Panc1 (cell line): Measurements from ENCODE around the gene HSPBAP1. TPM values are rescaled to one million over a fixed set of nuclear protein-coding genes. Genes with fewer than 3 reads are reported as not detected.
"Not testable (repeated sequence)": the region's sequence is repeated elsewhere in the genome, so short reads cannot be mapped to it uniquely, and the experiment has no call there.

Source experiments
- ATAC-seq: fragments of 200-7000 bp; cut with Tn5 transposase; 2 replicates; pipeline ENCODE4 v1.9.1; 2020; ENCODE audit warnings: mild to moderate bottlenecking, moderate library complexity
- BruUV-seq: library from RNA; stranded (reverse); fragments of 400-500 nt; replicated peaks from 2 replicates; lab custom pipeline; 2021; lab: Mats Ljungman, UMichigan
- CTCF ChIA-PET: fragments of 300-600 bp; sonication (Branson Sonifier 250); formaldehyde crosslinking; loops from one replicate; lab custom pipeline; 2022; ENCODE audit warnings: antibody characterized with exemption; lab: Charles Lee
- POLR2A ChIA-PET: fragments of 300-600 bp; sonication (Branson Sonifier 250); formaldehyde crosslinking; loops from one replicate; lab custom pipeline; 2022; ENCODE audit warnings: antibody characterized with exemption; lab: Charles Lee
- DNase-seq: peaks from one replicate; pipeline ENCODE4 v3.0.0-alpha.2; 2010; ENCODE audit warnings: low read depth, low spot score
- H3K27ac ChIP-seq: 2 replicates; pipeline ENCODE4 v1.5.1; 2011; ENCODE audit warnings: mild to moderate bottlenecking, low read length, inconsistent platforms
- H3K27me3 ChIP-seq: fragments of 200-500 bp; sonication (Bioruptor generic); 2 replicates; pipeline ENCODE4 v1.6.0; 2014; ENCODE audit warnings: low read length, inconsistent platforms; ENCODE audit not compliant: control insufficient read depth, insufficient read depth
- H3K36me3 ChIP-seq: fragments of 200-500 bp; sonication (Bioruptor generic); 2 replicates; pipeline ENCODE4 v1.5.1; 2014; ENCODE audit warnings: inconsistent platforms, mild to moderate bottlenecking, low read length, moderate library complexity; ENCODE audit not compliant: control insufficient read depth, insufficient read depth
- H3K4me1 ChIP-seq: 2 replicates; pipeline ENCODE4 v1.5.1; 2011; ENCODE audit warnings: inconsistent platforms, mild to moderate bottlenecking, low read length, moderate library complexity; ENCODE audit not compliant: control insufficient read depth, insufficient read depth
- H3K4me3 ChIP-seq, 2 experiments: 2 replicates each; pipeline ENCODE4 v1.5.1; 2011 to 2012; ENCODE audit warnings: low read depth in 2 of 2, low read length in 2 of 2, mild to moderate bottlenecking in 2 of 2, inconsistent platforms in 1 of 2, moderate library complexity in 1 of 2
- H3K9me3 ChIP-seq: fragments of 200-500 bp; sonication (Bioruptor generic); 2 replicates; pipeline ENCODE4 v1.5.1; 2014; ENCODE audit warnings: low read depth, mild to moderate bottlenecking, inconsistent platforms, low read length, moderate library complexity; ENCODE audit not compliant: control insufficient read depth, insufficient read depth
- CTCF ChIP-seq: fragments of 450-650 bp; IDR thresholded peaks from 2 replicates; pipeline ENCODE4 v1.5.1; 2017; ENCODE audit warnings: mild to moderate bottlenecking
- POLR2AphosphoS5 ChIP-seq: IDR thresholded peaks from 2 replicates; pipeline ENCODE4 v1.6.1; 2012; ENCODE audit warnings: mild to moderate bottlenecking, low read depth, low read length, moderate library complexity
- REST ChIP-seq, 2 experiments: IDR thresholded peaks; 2 replicates each; pipeline ENCODE4 v1.6.1; 2011 to 2012; ENCODE audit warnings: low read depth in 2 of 2, control low read depth in 1 of 2, low read length in 1 of 2, mild to moderate bottlenecking in 1 of 2, moderate library complexity in 1 of 2; ENCODE audit not compliant: insufficient read depth in 1 of 2
- SIN3A ChIP-seq: IDR thresholded peaks from 2 replicates; pipeline ENCODE4 v1.6.1; 2012; ENCODE audit warnings: low read depth, mild to moderate bottlenecking, low read length, moderate library complexity, borderline replicate concordance; ENCODE audit not compliant: insufficient read depth
- TCF7L2 ChIP-seq: IDR thresholded peaks from 2 replicates; pipeline ENCODE4 v1.6.1; 2011; ENCODE audit warnings: mild to moderate bottlenecking, low read depth, low read length, inconsistent platforms
- in situ Hi-C: cut with HindIII; loops from 2 replicates; pipeline ENCODE4 v1.10.0; 2016; ENCODE audit warnings: low sequenced_read_pairs, low pct_unique_long_range_greater_than_20kb
- intact Hi-C: fragments of 100-400 bp; cut with micrococcal nuclease; formaldehyde crosslinking; loops from one replicate; pipeline ENCODE4 v1.10.0; 2022; ENCODE audit not compliant: unreplicated experiment
- total RNA-seq: library from RNA; stranded (reverse); gene quantifications from one replicate; pipeline ENCODE4 v1.2.1, GENCODE V29; 2021; ENCODE audit not compliant: unreplicated experiment

HSPBAP1 gene
- total RNA-seq, 1 experiment from 2014 or later = 10.8 TPM

- H3K4me3 ChIP-seq = no peak overlapping the region
- ChIA-PET CTCF (no interaction called here), POLR2A (interaction anchor here (0.6 kb wide), 1 partner anchor 42 kb away, joined by 5 read pairs; no protein-coding TSS in a partner anchor)
- H3K27ac ChIP-seq = no peak overlapping the region
- intact Hi-C loops (no loop called here), in situ Hi-C loops (no loop called here)
- DNase-seq = no peak
- H3K9me3 ChIP-seq = no peaks in the 10 kb centered on the region
- 0 out of 2 replicates have a peak, but pooled peaks cover 2% of the 10 kb centered on the region for H3K36me3 ChIP-seq
- TF ChIP-seq SIN3A (no peak), CTCF (no peak), REST (IDR thresholded peaks at IDR 0.05; ENCODE audit: insufficient read depth in 1 of 2, low read depth in 2 of 2, low read length in 1 of 2) (no peak), POLR2AphosphoS5 (no peak), TCF7L2 (no peak)
- no peaks in the 10 kb centered on the region for H3K4me1 ChIP-seq
- BruUV-seq = no TSS peak
- no peaks in the 10 kb centered on the region for H3K27me3 ChIP-seq
- ATAC-seq = no peak
These were observed 79.4 kb downstream of the HSPBAP1 start for GRCh38 chr3:122714273-122714672.

DNA sequence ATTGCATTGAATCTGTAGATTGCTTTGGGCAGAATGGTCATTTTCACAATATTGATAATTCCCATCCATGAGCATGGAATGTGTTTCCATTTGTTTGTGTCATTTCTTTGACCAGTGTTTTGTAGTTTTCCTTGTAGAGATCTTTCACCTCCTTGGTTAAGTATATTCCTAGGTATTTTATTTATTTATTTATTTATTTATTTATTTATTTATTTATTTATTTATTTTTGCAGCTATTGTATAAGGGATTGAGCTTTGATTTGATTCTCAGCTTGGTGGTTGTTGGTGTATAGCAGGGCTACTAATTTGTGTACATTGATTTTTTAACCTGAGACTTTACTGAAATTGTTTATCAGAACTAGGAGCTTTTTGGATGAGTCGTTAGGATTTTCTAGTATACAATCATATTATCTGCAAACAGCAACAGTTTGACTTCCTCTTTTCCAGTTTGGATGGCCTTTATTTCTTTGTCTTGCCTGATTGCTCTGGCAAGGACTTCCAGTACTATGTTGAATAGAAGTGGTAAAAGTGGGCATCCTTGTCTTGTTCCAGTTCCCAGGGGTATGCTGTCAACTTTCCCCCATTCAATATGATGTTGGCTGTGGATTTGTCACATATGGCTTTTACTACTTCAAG, 82.9 kb downstream of the HSPBAP1 start:
- H3K36me3 ChIP-seq, intact Hi-C loops, CTCF ChIA-PET, ATAC-seq, H3K9me3 ChIP-seq, H3K27ac ChIP-seq, BruUV-seq, H3K4me3 ChIP-seq, DNase-seq, in situ Hi-C loops, H3K27me3 ChIP-seq, H3K4me1 ChIP-seq: not testable (repeated sequence)
- POLR2A ChIA-PET = interaction anchor here (0.6 kb wide), 1 partner anchor 107 kb away, joined by 5 read pairs; no protein-coding TSS in a partner anchor

GRCh38 chr3:122705379-122705778, 88.3 kb downstream of the HSPBAP1 start:
- no peak for ATAC-seq
- no peak overlapping the region for H3K27ac ChIP-seq
- H3K9me3 ChIP-seq = no peaks in the 10 kb centered on the region
- BruUV-seq = no TSS peak
- no peaks in the 10 kb centered on the region for H3K27me3 ChIP-seq
- intact Hi-C loops = no loop called here
- H3K4me3 ChIP-seq = no peak overlapping the region
- TF ChIP-seq REST (IDR thresholded peaks at IDR 0.05; ENCODE audit: insufficient read depth in 1 of 2, low read depth in 2 of 2, low read length in 1 of 2) (no peak), TCF7L2 (no peak)
- CTCF ChIA-PET = no interaction called here
- H3K4me1 ChIP-seq = no peaks in the 10 kb centered on the region
- 0 out of 2 replicates have a peak, but pooled peaks cover 3% of the 10 kb centered on the region for H3K36me3 ChIP-seq
- no peak for DNase-seq
- in situ Hi-C loops = no loop called here
- POLR2A ChIA-PET = no interaction called here
